ENCODE results near the gene TGFBR2.

TGFBR2 gene

GRCh38 chr3:30637310-30638219, 31.2 kb downstream of the TGFBR2 start:
- DNase-seq (ENCODE audit: low read depth): no peak

DNA sequence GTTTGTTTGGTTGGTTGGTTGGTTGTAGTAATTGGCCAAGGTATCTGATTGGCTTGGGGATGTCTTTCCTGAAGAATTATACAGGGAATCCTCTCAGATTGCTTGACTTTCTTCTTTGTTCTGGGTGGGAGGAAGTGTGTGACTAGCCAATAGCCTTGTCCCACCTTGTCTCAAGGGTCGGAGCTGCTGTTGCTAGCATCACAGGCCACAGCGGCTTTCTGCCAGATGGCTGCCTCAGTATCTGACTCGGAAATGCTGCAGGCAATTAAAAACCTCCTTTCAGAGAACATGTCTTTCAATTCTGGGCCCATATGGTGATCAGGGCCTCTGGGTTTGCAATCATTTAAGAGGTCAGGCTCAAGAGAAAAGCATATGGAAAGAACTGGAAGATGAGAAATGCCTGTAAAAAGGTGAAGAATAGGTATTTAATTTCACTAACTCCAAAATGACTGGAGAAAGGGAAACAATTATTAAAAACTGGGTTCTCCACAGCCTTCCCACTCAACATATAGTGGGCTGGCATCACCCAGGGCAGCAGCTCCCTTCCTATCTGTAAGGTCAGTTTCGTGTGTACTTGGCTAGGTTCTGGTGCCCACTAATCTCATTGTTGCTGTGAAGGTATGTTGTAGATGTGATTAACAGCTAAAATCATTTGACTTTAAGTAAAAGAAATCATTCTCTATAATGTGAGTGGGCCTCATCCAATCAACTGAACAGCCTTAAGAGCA, 32.4 kb downstream of the TGFBR2 start:
- DNase-seq (ENCODE audit: low read depth): no peak

GRCh38 chr3:30639937-30640336, 33.5 kb downstream of the TGFBR2 start:
- no peak for DNase-seq (ENCODE audit: low read depth)

- DNase-seq (ENCODE audit: low read depth): no peak
Measured at GRCh38 chr3:30640851-30641250, 34.5 kb downstream of the TGFBR2 start.

DNA sequence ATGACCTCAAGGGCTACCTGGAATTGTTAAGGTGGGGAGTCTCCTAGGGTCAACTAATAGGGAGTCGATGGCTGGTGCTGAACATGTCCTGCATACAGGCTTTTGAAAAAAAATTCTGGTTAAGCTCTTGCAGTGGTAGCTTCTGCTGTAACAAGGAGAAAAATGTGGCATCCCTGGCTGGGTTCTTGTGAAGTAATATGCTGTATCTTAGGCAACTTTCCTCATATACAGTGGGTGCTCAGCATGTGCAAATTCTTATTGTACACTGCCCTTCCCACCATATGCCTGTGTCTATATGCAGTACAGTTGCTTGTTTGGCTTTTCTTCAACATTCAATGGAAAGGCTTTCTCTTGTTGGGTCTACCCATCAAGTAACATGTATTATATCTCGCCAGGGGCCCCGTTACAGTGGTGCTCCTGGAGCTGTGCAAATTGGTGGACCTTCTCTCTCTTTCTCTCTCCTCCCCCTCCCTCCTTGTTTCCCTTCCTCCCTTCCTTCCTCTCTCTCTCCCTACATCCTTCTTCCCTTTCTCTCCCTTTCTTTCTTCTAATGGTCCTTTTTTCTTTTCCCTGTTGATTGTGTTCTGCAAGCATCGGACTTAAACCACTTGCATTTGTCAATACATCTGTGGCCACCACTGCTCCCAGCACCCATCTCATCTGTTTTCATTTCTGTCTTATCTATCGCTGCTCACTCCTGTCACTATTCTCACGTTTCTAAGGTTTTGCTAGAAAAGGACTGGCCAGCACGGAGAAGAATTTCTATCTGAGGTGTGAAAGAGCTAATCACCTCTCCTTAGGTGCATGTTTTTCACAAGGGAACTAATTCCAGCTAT, 35.2 kb downstream of the TGFBR2 start:
- peak; percentile 31 for DNase-seq (ENCODE audit: low read depth)

- DNase-seq (ENCODE audit: low read depth): no peak
Measured at GRCh38 chr3:30642849-30643361, 36.5 kb downstream of the TGFBR2 start.

DNA sequence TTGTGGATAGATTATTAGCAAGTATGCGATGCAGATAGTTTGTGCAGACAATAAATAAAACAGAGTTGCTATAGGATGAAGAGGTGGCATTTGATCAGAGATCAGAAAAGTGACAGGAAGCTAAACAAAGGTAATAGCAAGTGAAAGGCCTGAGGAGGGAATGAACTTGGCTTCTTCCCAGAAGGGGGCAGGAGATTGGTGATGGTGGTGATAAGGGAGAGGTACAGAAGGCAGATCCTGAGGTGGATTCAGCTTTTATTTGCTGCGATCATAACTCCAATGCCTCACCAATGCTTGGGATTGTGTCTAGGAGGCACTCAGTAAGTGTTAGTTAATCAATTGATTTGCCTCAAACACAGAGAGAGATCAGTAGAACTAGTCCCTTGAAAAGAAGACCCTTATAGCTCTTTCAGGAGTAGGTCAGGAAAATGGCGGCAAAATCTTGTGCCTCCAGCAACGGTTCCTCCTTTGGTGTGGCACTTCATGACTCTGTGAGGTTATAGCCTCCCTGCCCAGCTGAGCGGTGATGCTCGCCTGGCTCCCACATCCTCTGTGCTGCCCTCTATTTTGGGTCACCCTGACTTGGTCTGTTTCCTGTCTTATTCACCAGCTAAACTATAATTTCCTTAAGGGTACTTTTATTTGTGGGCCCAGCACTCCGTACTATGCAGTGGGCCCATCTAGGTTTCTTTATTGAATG, 37.5 kb downstream of the TGFBR2 start:
- no peak for DNase-seq (ENCODE audit: low read depth)

- peak; percentile 80 for DNase-seq (ENCODE audit: low read depth)
Measured at GRCh38 chr3:30644615-30645014, 38.2 kb downstream of the TGFBR2 start.

- DNase-seq (ENCODE audit: low read depth): no peak
Measured at GRCh38 chr3:30645077-30645476, 38.7 kb downstream of the TGFBR2 start.

DNA sequence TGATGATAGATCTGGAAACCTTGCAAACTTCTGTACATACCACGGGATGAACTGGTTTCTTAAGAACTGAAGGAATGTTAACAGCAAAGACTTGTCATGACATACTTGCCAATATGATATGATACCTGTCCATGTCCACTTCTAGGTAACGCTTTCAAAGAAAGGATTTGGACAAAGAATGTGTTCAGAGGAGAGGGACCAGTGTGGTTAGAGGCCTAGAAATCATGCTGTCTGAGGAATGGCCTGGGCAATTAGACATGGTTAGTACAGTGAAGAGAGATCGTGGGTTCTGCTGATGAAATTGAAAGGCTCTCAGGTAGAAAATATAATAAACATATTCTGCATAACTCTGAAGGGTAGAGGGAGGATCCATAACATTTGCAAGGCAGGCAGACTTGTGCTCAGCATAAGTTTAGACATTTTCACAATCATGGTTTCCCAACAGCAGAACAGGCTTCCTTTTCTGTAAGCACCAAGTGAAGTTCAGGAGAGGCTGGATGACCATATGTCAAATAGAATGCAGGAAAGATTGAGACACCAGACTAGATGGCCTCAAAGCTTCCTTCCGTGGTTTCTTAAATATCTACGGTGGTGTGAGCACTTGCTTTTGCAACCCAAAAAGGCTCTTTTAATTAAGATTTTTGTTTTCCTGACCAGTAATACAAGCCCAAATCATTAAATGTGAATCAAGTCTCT, 39.9 kb downstream of the TGFBR2 start:
- peak; percentile 91 for DNase-seq (ENCODE audit: low read depth)

- DNase-seq (ENCODE audit: low read depth): no peak
Measured at GRCh38 chr3:30646961-30647752, 40.8 kb downstream of the TGFBR2 start.

GRCh38 chr3:30648670-30649357, 42.4 kb downstream of the TGFBR2 start:
- no peak for DNase-seq (ENCODE audit: low read depth)

DNA sequence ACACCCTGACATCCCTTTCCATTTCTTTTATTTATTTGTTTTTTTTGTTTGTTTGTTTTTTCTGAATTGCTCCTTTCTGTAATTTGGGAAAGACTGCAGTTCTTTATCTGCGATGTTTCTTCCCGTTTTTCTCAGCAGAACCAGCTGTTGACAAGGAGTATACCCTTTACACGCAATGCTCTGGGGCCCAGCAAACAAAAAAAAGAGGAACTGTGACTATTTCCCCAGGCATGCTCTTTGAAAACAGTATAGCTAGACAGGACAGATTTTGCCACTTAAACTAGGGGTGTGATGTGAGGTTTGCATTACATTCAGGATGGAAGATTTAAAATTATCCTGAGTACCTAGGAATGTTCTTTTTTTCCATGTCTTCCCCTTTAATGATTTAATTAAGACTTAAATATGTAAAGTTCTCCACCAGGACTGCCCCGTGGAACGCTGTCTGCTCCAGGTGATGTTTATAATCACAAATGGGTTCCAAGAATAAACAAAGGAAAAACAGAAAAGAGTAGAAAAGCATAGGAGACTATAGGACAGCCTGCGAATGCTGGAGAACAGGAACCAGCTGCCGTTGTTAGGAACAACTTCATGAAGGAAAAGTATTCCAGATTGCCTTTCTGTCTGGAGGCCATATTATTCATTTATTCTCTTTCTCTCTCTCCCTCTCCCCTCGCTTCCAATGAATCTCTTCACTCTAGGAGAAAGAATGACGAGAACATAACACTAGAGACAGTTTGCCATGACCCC, 43.3 kb downstream of the TGFBR2 start:
- DNase-seq (ENCODE audit: low read depth): peak; percentile 40

DNA sequence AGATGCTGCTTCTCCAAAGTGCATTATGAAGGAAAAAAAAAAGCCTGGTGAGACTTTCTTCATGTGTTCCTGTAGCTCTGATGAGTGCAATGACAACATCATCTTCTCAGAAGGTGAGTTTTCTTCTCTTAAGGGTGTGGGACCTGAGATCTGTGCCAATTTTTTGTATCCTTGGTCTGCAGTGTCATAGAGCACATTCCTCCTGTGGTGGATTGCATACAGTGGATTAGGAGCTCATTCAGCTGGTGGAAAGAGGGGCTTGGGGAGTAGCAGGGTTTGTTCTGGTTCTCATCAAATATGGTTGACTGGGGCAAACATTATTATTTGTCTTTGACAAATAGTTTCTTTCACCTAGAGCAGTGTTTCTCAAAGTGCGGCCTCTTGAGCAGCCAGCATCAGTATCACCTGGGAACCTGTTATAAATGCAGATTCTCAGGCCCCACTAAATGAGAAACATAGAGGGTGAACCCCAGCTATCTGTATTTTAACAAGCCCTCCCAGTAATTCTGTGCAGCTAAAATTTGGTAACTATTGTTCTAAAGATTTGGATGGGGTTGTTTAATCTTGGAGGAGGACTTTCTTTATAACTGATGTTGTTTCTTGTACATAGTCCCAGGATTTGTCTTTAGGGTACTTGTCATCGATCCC, 44.1 kb downstream of the TGFBR2 start:
- DNase-seq (ENCODE audit: low read depth): peak; percentile 22

DNA sequence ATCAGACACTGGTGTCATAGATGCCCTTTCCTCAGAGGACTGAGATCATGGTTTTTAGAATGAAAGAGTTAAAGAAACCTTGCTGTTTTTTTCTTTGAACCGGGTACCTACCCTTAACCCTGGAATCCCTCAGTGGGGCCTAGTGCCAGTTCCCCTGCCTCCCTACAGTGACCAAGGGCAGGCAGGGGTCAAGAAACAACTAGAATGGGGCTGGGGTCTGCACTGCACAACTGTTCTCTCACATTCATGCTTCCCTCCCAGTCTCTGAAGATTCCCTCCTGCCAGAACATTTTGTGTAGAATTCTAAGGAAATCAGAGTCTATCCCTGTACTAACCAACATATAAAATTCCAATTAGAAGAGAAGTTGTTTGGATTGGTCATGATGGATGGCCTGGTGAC, 47.9 kb downstream of the TGFBR2 start:
- no peak for DNase-seq (ENCODE audit: low read depth)

DNA sequence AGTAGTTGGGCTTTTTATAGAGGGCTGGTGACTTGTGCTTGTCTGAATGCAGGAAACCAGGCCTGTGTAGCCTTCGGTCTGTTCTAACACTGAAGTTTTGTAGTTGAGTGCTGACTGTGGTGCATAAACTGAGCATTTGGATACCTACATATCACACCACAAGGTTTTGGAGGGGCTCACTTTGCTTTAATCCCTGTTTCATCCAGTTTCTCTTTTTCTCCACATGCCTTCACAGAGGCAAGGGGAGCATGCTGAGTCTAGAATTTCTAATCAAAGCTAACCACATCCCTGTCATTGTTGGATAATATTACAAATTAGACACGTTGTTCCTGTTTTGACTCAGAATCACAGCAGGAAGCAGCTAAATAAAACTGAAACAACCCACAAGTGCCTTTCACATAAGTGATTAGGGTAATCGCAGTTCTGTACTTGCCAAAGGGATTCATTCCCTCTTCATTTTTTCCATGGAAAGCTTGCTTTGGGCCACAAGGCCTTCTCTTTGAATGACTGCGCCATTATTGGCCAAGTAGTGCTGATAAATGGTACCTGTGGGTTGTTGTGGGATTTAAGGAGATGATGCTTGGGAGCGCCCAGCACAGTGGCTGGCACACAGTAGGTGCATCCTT, 48.9 kb downstream of the TGFBR2 start:
- peak; percentile 48 for DNase-seq (ENCODE audit: low read depth)

DNA sequence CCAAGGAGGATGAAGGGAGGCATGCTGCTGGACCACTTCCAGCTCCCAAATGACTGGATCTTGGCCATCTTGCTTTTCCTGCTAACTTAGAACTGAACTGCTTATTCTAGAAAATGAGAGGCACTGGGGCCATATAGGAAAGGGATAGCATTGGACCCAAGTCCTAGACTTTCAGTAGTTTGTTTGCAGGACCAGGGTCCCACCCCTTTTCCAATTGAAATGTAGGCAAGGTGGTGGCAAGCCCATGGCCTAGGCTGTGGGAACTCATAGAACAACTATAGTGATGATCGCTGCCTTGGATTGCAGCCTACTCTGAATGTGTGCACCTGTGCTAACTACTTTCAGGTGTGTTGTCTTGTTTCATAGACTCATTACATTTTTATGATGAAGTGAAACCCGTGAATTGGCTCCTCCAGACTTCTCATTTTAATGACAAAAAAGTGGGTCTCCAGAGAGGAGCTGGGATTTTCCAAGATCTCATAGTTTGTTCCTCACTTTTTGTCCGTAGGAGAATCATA, 50.3 kb downstream of the TGFBR2 start:
- DNase-seq (ENCODE audit: low read depth): no peak

Measured in amniotic epithelial cell (primary cell).